WERI-Rb-1 (cell line): ENCODE measurements around the gene HMG20B.
A peak's percentile ranks its signal among the peaks of the same experiment; 100 is the strongest.
"Not testable (repeated sequence)": the region's sequence is repeated elsewhere in the genome, so short reads cannot be mapped to it uniquely, and the experiment has no call there.

Experiments used
- DNase-seq: peaks from one replicate; pipeline ENCODE4 v3.0.0-alpha.2; 2020
- H3K27ac ChIP-seq: fragments of 250-450 bp; sonication (Bioruptor Pico); 2 replicates; pipeline ENCODE4 v1.5.1; 2020; ENCODE audit warnings: mild to moderate bottlenecking, moderate library complexity
- H3K27me3 ChIP-seq: fragments of 250-450 bp; sonication (Bioruptor Pico); 2 replicates; pipeline ENCODE4 v1.5.1; 2021; ENCODE audit warnings: mild to moderate bottlenecking, low read depth, moderate library complexity; ENCODE audit not compliant: insufficient read depth, severe bottlenecking
- H3K36me3 ChIP-seq: fragments of 250-450 bp; sonication (Bioruptor Pico); 2 replicates; pipeline ENCODE4 v1.5.1; 2020; ENCODE audit warnings: mild to moderate bottlenecking, moderate library complexity
- H3K4me3 ChIP-seq: 2 replicates; pipeline ENCODE4 v1.5.1; 2011; ENCODE audit warnings: low read depth, mild to moderate bottlenecking, control low read depth, low read length
- H3K9me3 ChIP-seq: fragments of 250-450 bp; sonication (Bioruptor Pico); 2 replicates; pipeline ENCODE4 v1.5.1; 2021; ENCODE audit warnings: mild to moderate bottlenecking, moderate library complexity; ENCODE audit not compliant: severe bottlenecking
- TF ChIP-seq, protein P1 (sequence below): IDR thresholded peaks from 2 replicates; pipeline ENCODE4 v1.5.1; 2011; ENCODE audit warnings: low read depth, mild to moderate bottlenecking, control low read depth, inconsistent platforms, low read length

Gene HMG20B

GRCh38 chr19:3580156-3580934 is 7.6 kb downstream of the HMG20B start:
- no peaks in the 10 kb centered on the region for H3K9me3 ChIP-seq
- H3K27me3 ChIP-seq = no peaks in the 10 kb centered on the region
- H3K36me3 ChIP-seq = peaks cover 11% of the 10 kb centered on the region
- H3K27ac ChIP-seq = no peak overlapping the region
- H3K4me3 ChIP-seq = no peak overlapping the region
- TF ChIP-seq, protein P1, sequence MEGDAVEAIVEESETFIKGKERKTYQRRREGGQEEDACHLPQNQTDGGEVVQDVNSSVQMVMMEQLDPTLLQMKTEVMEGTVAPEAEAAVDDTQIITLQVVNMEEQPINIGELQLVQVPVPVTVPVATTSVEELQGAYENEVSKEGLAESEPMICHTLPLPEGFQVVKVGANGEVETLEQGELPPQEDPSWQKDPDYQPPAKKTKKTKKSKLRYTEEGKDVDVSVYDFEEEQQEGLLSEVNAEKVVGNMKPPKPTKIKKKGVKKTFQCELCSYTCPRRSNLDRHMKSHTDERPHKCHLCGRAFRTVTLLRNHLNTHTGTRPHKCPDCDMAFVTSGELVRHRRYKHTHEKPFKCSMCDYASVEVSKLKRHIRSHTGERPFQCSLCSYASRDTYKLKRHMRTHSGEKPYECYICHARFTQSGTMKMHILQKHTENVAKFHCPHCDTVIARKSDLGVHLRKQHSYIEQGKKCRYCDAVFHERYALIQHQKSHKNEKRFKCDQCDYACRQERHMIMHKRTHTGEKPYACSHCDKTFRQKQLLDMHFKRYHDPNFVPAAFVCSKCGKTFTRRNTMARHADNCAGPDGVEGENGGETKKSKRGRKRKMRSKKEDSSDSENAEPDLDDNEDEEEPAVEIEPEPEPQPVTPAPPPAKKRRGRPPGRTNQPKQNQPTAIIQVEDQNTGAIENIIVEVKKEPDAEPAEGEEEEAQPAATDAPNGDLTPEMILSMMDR = no peak
- no peak for DNase-seq

DNA sequence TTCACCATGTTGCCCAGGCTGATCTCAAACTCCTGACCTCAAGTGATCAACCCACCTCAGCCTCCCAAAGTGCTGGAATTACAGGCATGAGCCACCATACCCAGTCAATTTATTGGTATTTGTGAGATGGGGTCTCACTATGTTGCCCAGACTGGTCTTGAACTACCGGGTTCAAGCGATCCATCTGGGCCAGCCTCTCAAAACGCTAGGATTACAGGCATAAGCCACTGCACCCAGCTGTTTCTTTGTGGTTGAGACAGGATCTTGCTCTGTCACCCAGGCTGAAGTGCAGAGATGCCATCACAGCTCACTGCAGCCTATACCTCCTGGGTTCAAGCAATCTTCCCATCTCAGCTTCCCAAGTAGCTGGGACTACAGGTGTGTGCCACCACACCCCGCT is 9.0 kb downstream of the HMG20B start:
- not testable (repeated sequence) for DNase-seq, H3K36me3 ChIP-seq, H3K4me3 ChIP-seq, H3K27me3 ChIP-seq, H3K27ac ChIP-seq, H3K9me3 ChIP-seq

- H3K36me3 ChIP-seq, DNase-seq, H3K27ac ChIP-seq: not testable (repeated sequence)
Observed at GRCh38 chr19:3584036-3584802, 11.5 kb downstream of the HMG20B start.

GRCh38 chr19:3585301-3586126 is 12.8 kb downstream of the HMG20B start, which contains the start of gene GIPC3:
TSS of gene GIPC3 (plus strand) at chr19:3585478. CDS start at chr19:3585598, 120 bp downstream.
- Histone ChIP-seq H3K9me3 (peaks cover 3% of the 10 kb centered on the region), H3K36me3 (no peaks in the 10 kb centered on the region), H3K4me3 (peak within 1 kb of the TSS; percentile 53), H3K27me3 (no peaks in the 10 kb centered on the region), H3K27ac (no peak within 1 kb of the TSS)
- TF ChIP-seq, protein P1 = no peak
- DNase-seq = peak; percentile 31

More at GRCh38 chr19:3584036-3584802, 11.5 kb downstream of the HMG20B start:
- H3K9me3 ChIP-seq, H3K27me3 ChIP-seq, H3K4me3 ChIP-seq: not testable (repeated sequence)

- Histone ChIP-seq H3K27ac (no peak overlapping the region), H3K36me3 (no peaks in the 10 kb centered on the region), H3K4me3 (peak overlapping the region; percentile 53), H3K27me3 (no peaks in the 10 kb centered on the region), H3K9me3 (peaks cover 8% of the 10 kb centered on the region)
- TF ChIP-seq, protein P1 = peak; percentile 79
- peak; percentile 55 for DNase-seq
Observed at GRCh38 chr19:3586127-3586626, 13.4 kb downstream of the HMG20B start.

- Histone ChIP-seq H3K4me3 (no peak overlapping the region), H3K27ac (no peak overlapping the region), H3K36me3 (no peaks in the 10 kb centered on the region), H3K9me3 (peaks cover 12% of the 10 kb centered on the region), H3K27me3 (no peaks in the 10 kb centered on the region)
- DNase-seq = no peak
- TF ChIP-seq, protein P1 = no peak
Observed at GRCh38 chr19:3586707-3587346, 14.1 kb downstream of the HMG20B start.
